SK-N-DZ (cell line): ENCODE results near the gene NT5DC2.
A peak's percentile ranks its signal among the peaks of the same experiment; 100 is the strongest.

Experiments
- DNase-seq: peaks from one replicate; pipeline ENCODE4 v3.0.0-alpha.2; 2015; ENCODE audit warnings: low spot score

The NT5DC2 gene

GRCh38 chr3:52490035-52490938 is 43.4 kb downstream of the NT5DC2 start:
- no peak for DNase-seq

GRCh38 chr3:52489453-52489852 is 44.2 kb downstream of the NT5DC2 start:
- DNase-seq = no peak

GRCh38 chr3:52488746-52489145 is 44.9 kb downstream of the NT5DC2 start:
- DNase-seq = no peak

- DNase-seq = no peak
These were observed 45.6 kb downstream of the NT5DC2 start for GRCh38 chr3:52487788-52488691.

GRCh38 chr3:52487050-52487787 is 46.4 kb downstream of the NT5DC2 start:
- no peak for DNase-seq

GRCh38 chr3:52484680-52485461 is 48.8 kb downstream of the NT5DC2 start:
- DNase-seq = no peak

GRCh38 chr3:52483577-52484381 is 49.9 kb downstream of the NT5DC2 start:
- DNase-seq = no peak

GRCh38 chr3:52483081-52483480 is 50.6 kb downstream of the NT5DC2 start:
- no peak for DNase-seq

GRCh38 chr3:52481819-52482521 is 51.7 kb downstream of the NT5DC2 start:
- no peak for DNase-seq

GRCh38 chr3:52480768-52481715 is 52.6 kb downstream of the NT5DC2 start:
- DNase-seq = no peak

- no peak for DNase-seq
These were observed 53.6 kb downstream of the NT5DC2 start for GRCh38 chr3:52479877-52480575.

- peak; percentile 42 for DNase-seq
These were observed 54.4 kb downstream of the NT5DC2 start for GRCh38 chr3:52479037-52479876.

GRCh38 chr3:52477796-52478095 is 55.9 kb downstream of the NT5DC2 start:
- DNase-seq = no peak

GRCh38 chr3:52477076-52477795 is 56.4 kb downstream of the NT5DC2 start:
- DNase-seq = no peak
